Measurements from ENCODE around the gene TPM4. TPM values are rescaled to one million over a fixed set of nuclear protein-coding genes. Genes with fewer than 3 reads are reported as not detected.
"Not testable (repeated sequence)": the region's sequence is repeated elsewhere in the genome, so short reads cannot be mapped to it uniquely, and the experiment has no call there.

TPM4 gene
- total RNA-seq, 1 donor from 2014 or later = 357 TPM

GRCh38 chr19:16113727-16114126, 37.4 kb downstream of the TPM4 start:
- TF ChIP-seq, protein P1, sequence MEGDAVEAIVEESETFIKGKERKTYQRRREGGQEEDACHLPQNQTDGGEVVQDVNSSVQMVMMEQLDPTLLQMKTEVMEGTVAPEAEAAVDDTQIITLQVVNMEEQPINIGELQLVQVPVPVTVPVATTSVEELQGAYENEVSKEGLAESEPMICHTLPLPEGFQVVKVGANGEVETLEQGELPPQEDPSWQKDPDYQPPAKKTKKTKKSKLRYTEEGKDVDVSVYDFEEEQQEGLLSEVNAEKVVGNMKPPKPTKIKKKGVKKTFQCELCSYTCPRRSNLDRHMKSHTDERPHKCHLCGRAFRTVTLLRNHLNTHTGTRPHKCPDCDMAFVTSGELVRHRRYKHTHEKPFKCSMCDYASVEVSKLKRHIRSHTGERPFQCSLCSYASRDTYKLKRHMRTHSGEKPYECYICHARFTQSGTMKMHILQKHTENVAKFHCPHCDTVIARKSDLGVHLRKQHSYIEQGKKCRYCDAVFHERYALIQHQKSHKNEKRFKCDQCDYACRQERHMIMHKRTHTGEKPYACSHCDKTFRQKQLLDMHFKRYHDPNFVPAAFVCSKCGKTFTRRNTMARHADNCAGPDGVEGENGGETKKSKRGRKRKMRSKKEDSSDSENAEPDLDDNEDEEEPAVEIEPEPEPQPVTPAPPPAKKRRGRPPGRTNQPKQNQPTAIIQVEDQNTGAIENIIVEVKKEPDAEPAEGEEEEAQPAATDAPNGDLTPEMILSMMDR (conservative IDR thresholded peaks at IDR 0.05) = no peak
- Mint-ChIP-seq H3K4me3 (peak overlapping the region; percentile 87), H3K27me3 (ENCODE audit: low read depth) (no peaks in the 10 kb centered on the region)

DNA sequence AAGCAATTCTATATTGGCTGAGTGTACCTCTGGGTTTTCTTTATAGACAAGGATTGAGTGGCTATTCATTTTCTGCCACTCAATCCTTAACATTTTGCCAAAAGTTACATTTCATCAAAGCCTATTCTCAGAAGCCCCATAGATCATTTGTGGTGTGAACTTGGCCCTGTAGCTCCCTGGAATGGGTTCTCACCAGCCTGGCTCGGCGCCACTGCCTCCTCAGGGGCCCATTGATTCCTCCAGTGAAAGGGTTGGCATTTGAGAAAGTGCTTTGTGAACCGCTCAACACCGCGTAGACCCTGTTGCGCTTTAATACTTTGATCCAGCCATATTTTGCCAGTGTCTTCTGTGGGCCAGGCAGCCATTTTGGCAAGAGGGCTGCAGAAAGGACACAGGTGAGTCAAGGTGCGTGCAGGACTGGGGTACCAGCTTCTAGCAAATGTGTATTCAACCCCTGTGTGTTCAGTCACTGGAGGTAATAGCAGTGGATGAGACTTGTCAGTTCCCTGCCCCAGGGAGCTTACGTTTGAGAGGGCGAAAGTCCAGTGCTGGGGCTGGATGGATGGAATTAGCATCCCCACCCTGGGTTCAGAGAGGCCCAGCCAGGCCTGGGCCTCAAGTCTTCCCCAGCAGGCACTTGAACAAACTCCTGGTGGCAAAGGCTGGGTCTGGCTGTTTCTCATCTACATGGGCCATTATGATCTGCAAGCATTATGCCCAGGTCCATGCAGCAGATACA, 39.2 kb downstream of the TPM4 start:
- TF ChIP-seq, protein P1 (conservative IDR thresholded peaks at IDR 0.05) = no peak
- no peaks in the 10 kb centered on the region for H3K9me3 Mint-ChIP-seq
- peaks cover 21% of the 10 kb centered on the region for H3K4me1 Mint-ChIP-seq
- no peaks in the 10 kb centered on the region for H3K27me3 Mint-ChIP-seq (ENCODE audit: low read depth)
- no peaks in the 10 kb centered on the region for H3K36me3 Mint-ChIP-seq (ENCODE audit: low read depth)
- no peak overlapping the region for H3K27ac Mint-ChIP-seq (ENCODE audit: unreplicated experiment)
- DNase-seq (ENCODE audit: low read depth, low spot score) = no peak
- H3K4me3 Mint-ChIP-seq = peak overlapping the region; percentile 68

More at GRCh38 chr19:16113727-16114126, 37.4 kb downstream of the TPM4 start:
- Mint-ChIP-seq H3K27ac (ENCODE audit: unreplicated experiment) (no peak overlapping the region), H3K36me3 (ENCODE audit: low read depth) (no peaks in the 10 kb centered on the region), H3K9me3 (no peaks in the 10 kb centered on the region), H3K4me1 (peaks cover 21% of the 10 kb centered on the region)
- no peak for DNase-seq (ENCODE audit: low read depth, low spot score)

DNA sequence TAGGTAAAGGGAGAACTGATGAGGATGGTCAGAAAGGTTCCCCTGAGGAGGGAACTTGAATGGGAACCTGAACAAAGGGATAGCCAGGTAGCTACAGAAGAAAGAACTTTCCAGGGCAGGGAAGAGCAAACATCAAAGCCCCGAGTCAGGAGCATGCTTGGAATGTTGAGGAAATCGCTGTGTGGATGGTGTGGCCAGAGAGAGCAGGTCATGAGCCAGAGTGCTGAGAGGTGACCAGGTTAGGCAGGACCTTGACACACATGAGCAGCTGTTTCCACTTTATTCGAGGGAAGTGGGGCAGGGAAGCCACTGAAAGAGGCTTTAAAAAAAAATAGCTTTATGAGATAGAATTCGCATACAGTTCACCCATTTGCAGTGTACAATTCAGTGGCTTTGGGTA, 39.8 kb downstream of the TPM4 start:
- no peak overlapping the region for H3K27ac Mint-ChIP-seq (ENCODE audit: unreplicated experiment)
- no peaks in the 10 kb centered on the region for H3K27me3 Mint-ChIP-seq (ENCODE audit: low read depth)
- no peaks in the 10 kb centered on the region for H3K9me3 Mint-ChIP-seq
- peaks cover 19% of the 10 kb centered on the region for H3K4me1 Mint-ChIP-seq
- no peaks in the 10 kb centered on the region for H3K36me3 Mint-ChIP-seq (ENCODE audit: low read depth)
- DNase-seq (ENCODE audit: low read depth, low spot score) = no peak
- H3K4me3 Mint-ChIP-seq = no peak overlapping the region
- TF ChIP-seq, protein P1 (conservative IDR thresholded peaks at IDR 0.05) = no peak

DNA sequence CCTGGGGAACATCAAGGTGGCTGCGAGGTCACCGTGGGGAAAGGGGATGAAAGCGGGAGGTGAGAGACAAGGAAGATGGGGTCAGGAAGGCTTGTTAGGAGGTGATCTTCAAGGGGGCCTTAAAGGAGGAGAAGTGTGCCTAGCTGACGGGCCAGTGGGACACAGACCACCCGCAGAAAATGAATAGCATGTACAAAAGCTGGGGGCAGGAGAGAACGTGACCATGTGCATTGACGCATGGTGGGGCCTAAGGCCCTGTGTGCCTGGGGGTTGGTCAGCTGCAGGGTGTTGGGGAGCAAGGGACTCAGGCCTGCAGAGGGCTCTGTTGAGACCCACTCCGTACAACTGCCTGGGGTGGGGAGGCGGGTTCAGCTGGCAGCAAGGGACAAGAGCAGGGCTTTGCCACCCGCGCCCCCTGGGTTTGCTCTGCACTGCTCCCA, 41.3 kb downstream of the TPM4 start:
- no peaks in the 10 kb centered on the region for H3K27me3 Mint-ChIP-seq (ENCODE audit: low read depth)
- peaks cover 6% of the 10 kb centered on the region for H3K4me1 Mint-ChIP-seq
- no peak for DNase-seq (ENCODE audit: low read depth, low spot score)
- H3K27ac Mint-ChIP-seq (ENCODE audit: unreplicated experiment) = peak overlapping the region; percentile 43
- TF ChIP-seq, protein P1 (conservative IDR thresholded peaks at IDR 0.05) = no peak
- no peaks in the 10 kb centered on the region for H3K9me3 Mint-ChIP-seq
- H3K36me3 Mint-ChIP-seq (ENCODE audit: low read depth) = no peaks in the 10 kb centered on the region
- peak overlapping the region; percentile 44 for H3K4me3 Mint-ChIP-seq

DNA sequence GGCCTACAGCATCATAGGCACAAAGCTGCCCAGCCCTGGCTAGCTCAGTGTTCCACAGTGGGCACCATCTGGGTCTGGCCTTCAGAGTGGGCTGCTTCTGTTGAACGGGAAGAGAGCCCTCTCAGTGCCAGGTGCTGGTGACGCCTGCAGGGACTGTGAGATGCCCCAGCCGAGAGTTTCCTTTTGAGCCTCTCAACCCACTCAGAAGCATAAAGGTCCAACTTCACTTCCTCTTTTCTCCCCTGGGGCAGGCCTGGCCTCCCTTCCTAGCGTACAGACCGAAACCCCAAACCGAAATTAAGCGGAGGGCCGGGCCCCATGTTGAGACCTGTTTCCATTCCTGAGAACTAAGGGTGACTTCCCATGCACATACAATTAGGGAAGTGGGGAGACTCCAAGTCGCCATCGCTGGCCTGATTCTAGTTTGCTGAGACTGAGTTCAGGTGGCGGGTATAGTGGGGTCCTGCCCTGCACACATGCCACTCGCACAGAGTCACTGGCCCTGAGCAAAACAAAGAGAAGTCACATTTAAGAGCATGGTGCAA, 42.3 kb downstream of the TPM4 start:
- no peaks in the 10 kb centered on the region for H3K9me3 Mint-ChIP-seq
- no peak overlapping the region for H3K4me3 Mint-ChIP-seq
- no peak overlapping the region for H3K27ac Mint-ChIP-seq (ENCODE audit: unreplicated experiment)
- H3K27me3 Mint-ChIP-seq (ENCODE audit: low read depth) = no peaks in the 10 kb centered on the region
- peaks cover 3% of the 10 kb centered on the region for H3K4me1 Mint-ChIP-seq
- TF ChIP-seq, protein P1 (conservative IDR thresholded peaks at IDR 0.05) = no peak
- no peak for DNase-seq (ENCODE audit: low read depth, low spot score)
- no peaks in the 10 kb centered on the region for H3K36me3 Mint-ChIP-seq (ENCODE audit: low read depth)

DNA sequence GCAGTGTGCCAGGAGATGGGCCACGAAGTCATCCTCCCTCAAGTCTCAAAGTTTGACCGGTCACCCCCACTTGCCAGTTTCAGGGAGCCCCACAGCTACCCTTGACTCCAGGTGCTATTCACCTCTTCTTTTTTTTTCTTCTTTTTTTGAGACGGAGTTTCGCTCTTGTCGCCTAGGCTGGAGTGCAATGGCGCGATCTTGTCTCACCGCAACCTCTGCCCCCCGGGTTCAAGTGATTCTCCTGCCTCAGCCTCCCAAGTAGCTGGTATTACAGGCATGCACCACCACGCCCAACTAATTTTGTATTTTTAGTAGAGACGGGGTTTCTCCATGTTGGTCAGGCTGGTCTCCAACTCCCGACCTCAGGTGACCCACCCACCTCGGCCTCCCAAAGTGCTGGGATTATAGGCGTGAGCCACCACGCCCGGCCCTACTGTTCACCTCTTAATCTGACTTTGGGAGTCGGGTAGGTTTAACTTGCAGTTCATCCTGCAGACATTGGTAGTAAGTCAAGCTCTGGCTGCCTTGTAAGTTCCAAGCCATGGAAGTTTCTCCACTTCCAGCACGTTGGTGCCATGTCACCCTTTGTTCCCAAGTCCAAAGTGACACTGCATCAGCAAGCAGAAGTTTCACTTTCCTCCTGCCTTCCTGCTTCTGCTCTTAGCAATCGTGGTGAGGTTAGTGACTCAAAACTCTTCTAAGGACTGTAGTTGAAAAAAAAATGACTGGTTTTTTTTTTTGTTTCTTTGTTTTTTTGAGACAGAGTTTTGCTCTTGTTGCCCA, 43.0 kb downstream of the TPM4 start:
- H3K27ac Mint-ChIP-seq (ENCODE audit: unreplicated experiment); H3K9me3 Mint-ChIP-seq; H3K4me3 Mint-ChIP-seq; H3K4me1 Mint-ChIP-seq; H3K27me3 Mint-ChIP-seq (ENCODE audit: low read depth); H3K36me3 Mint-ChIP-seq (ENCODE audit: low read depth); DNase-seq (ENCODE audit: low read depth, low spot score): not testable (repeated sequence)

All from neural crest cell (in vitro differentiated cells).